Erythroblast (primary cell): ENCODE results near the gene HORMAD1.

Source experiments
- GATA1 ChIP-seq: IDR thresholded peaks from 2 replicates; pipeline ENCODE4 v1.6.1; 2011; ENCODE audit warnings: low read depth, mild to moderate bottlenecking, control low read depth, low read length, moderate library complexity
- POLR2A ChIP-seq: IDR thresholded peaks from 2 replicates; pipeline ENCODE4 v1.6.1; 2011; ENCODE audit warnings: mild to moderate bottlenecking, low read length

DNA sequence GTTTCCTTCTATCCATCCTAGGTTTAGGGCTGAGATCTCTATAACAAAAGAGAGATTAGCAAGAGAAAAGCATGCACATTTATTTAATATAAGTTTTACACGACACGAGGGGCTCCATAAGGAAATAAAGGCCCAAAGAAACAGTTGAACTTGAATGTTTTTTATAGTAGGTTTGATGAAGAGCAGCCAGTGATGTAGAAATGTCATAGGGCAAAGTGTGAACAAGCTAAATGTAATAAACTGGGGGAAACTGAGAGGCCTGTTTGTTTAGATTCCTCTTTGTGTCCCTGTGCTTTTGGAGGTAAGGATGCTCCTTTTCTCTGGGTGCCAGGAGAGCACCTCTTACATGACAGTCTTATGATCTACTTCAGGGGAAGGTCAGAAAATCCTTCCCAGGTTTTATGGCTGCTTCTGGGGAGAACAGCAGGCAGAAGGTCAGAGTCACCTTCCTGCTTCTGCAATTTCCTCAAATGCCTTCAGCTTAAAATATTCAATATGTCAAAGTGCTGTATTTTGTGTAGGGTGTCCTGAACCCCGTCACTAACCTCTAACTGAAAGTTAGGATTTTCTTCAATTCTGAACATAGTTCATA is 9.5 kb upstream of the HORMAD1 start:
- TF ChIP-seq POLR2A: no peak
- TF ChIP-seq GATA1: no peak
